Skeletal muscle satellite cell (primary cell): ENCODE data around the gene ARID5A.

ENCODE experiments used
- H3K27me3 ChIP-seq: 2 replicates; pipeline ENCODE4 v1.7.0; 2013; ENCODE audit warnings: low read length; ENCODE audit not compliant: control insufficient read depth, insufficient read depth
- H3K36me3 ChIP-seq: 2 replicates; pipeline ENCODE4 v1.7.0; 2013; ENCODE audit warnings: mild to moderate bottlenecking, control low read depth, low read length; ENCODE audit not compliant: insufficient read depth
- H3K4me1 ChIP-seq: 2 replicates; pipeline ENCODE4 v1.7.0; 2013; ENCODE audit warnings: low read length; ENCODE audit not compliant: control insufficient read depth, insufficient read depth
- H3K4me2 ChIP-seq: 2 replicates; pipeline ENCODE4 v1.7.0; 2013; ENCODE audit warnings: mild to moderate bottlenecking, low read length
- H3K4me3 ChIP-seq: 2 replicates; pipeline ENCODE4 v1.7.0; 2013; ENCODE audit warnings: low read length
- H3K9ac ChIP-seq: 2 replicates; pipeline ENCODE4 v1.7.0; 2013; ENCODE audit warnings: mild to moderate bottlenecking, low read depth, low read length, moderate library complexity
- H3K9me3 ChIP-seq: replicated peaks from 2 replicates; pipeline ENCODE4 v1.7.0; 2013; ENCODE audit warnings: mild to moderate bottlenecking, control low read depth, low read length

Gene ARID5A

GRCh38 chr2:96508521-96509113, 27.9 kb upstream of the ARID5A start:
- Histone ChIP-seq H3K36me3 (no peaks in the 10 kb centered on the region), H3K9ac (no peak overlapping the region), H3K4me1 (peaks cover 9% of the 10 kb centered on the region), H3K4me2 (peak overlapping the region; percentile 95), H3K9me3 (no peaks in the 10 kb centered on the region), H3K27me3 (peaks cover 32% of the 10 kb centered on the region), H3K4me3 (no peak overlapping the region)

- no peaks in the 10 kb centered on the region for H3K36me3 ChIP-seq
- no peaks in the 10 kb centered on the region for H3K9me3 ChIP-seq
- H3K4me1 ChIP-seq, result peaks cover 9% of the 10 kb centered on the region
- H3K9ac ChIP-seq, result no peak overlapping the region
- H3K4me3 ChIP-seq, result no peak overlapping the region
- H3K27me3 ChIP-seq, result peaks cover 31% of the 10 kb centered on the region
- H3K4me2 ChIP-seq, result no peak overlapping the region
Observed at GRCh38 chr2:96509114-96509846, 27.3 kb upstream of the ARID5A start.

- Histone ChIP-seq H3K4me2 (no peak overlapping the region), H3K9me3 (no peaks in the 10 kb centered on the region), H3K4me3 (no peak overlapping the region), H3K4me1 (peaks cover 9% of the 10 kb centered on the region), H3K9ac (no peak overlapping the region), H3K36me3 (no peaks in the 10 kb centered on the region), H3K27me3 (peaks cover 35% of the 10 kb centered on the region)
Observed at GRCh38 chr2:96509847-96510230, 26.7 kb upstream of the ARID5A start.

GRCh38 chr2:96510931-96511595, 25.5 kb upstream of the ARID5A start:
- H3K27me3 ChIP-seq, result peaks cover 41% of the 10 kb centered on the region
- no peak overlapping the region for H3K9ac ChIP-seq
- H3K4me1 ChIP-seq, result peaks cover 7% of the 10 kb centered on the region
- no peak overlapping the region for H3K4me3 ChIP-seq
- H3K9me3 ChIP-seq, result no peaks in the 10 kb centered on the region
- H3K4me2 ChIP-seq, result no peak overlapping the region
- no peaks in the 10 kb centered on the region for H3K36me3 ChIP-seq

- H3K36me3 ChIP-seq, result no peaks in the 10 kb centered on the region
- H3K9me3 ChIP-seq, result no peaks in the 10 kb centered on the region
- H3K27me3 ChIP-seq, result peaks cover 41% of the 10 kb centered on the region
- no peak overlapping the region for H3K4me2 ChIP-seq
- no peak overlapping the region for H3K9ac ChIP-seq
- H3K4me3 ChIP-seq, result no peak overlapping the region
- H3K4me1 ChIP-seq, result peaks cover 7% of the 10 kb centered on the region
Observed at GRCh38 chr2:96511851-96512250, 24.7 kb upstream of the ARID5A start.

GRCh38 chr2:96512341-96512740, 24.2 kb upstream of the ARID5A start:
- Histone ChIP-seq H3K4me2 (no peak overlapping the region), H3K36me3 (no peaks in the 10 kb centered on the region), H3K27me3 (peaks cover 41% of the 10 kb centered on the region), H3K4me3 (no peak overlapping the region), H3K9me3 (peaks cover 4% of the 10 kb centered on the region), H3K4me1 (peaks cover 7% of the 10 kb centered on the region), H3K9ac (no peak overlapping the region)

- H3K27me3 ChIP-seq, result peaks cover 41% of the 10 kb centered on the region
- H3K9ac ChIP-seq, result no peak overlapping the region
- no peak overlapping the region for H3K4me3 ChIP-seq
- no peaks in the 10 kb centered on the region for H3K4me1 ChIP-seq
- no peaks in the 10 kb centered on the region for H3K36me3 ChIP-seq
- H3K9me3 ChIP-seq, result peaks cover 7% of the 10 kb centered on the region
- no peak overlapping the region for H3K4me2 ChIP-seq
Observed at GRCh38 chr2:96514521-96514920, 22.0 kb upstream of the ARID5A start.

GRCh38 chr2:96517079-96517478, 19.5 kb upstream of the ARID5A start:
- Histone ChIP-seq H3K4me2 (no peak overlapping the region), H3K36me3 (no peaks in the 10 kb centered on the region), H3K9ac (no peak overlapping the region), H3K9me3 (peaks cover 7% of the 10 kb centered on the region), H3K27me3 (peaks cover 26% of the 10 kb centered on the region), H3K4me3 (no peak overlapping the region), H3K4me1 (no peaks in the 10 kb centered on the region)

- Histone ChIP-seq H3K9ac (no peak overlapping the region), H3K9me3 (peaks cover 7% of the 10 kb centered on the region), H3K36me3 (no peaks in the 10 kb centered on the region), H3K4me1 (no peaks in the 10 kb centered on the region), H3K27me3 (peaks cover 37% of the 10 kb centered on the region), H3K4me2 (no peak overlapping the region), H3K4me3 (no peak overlapping the region)
Observed at GRCh38 chr2:96520231-96520630, 16.3 kb upstream of the ARID5A start.

GRCh38 chr2:96520697-96521096, 15.9 kb upstream of the ARID5A start:
- H3K27me3 ChIP-seq, result peaks cover 37% of the 10 kb centered on the region
- no peaks in the 10 kb centered on the region for H3K36me3 ChIP-seq
- H3K4me1 ChIP-seq, result no peaks in the 10 kb centered on the region
- H3K4me3 ChIP-seq, result no peak overlapping the region
- no peak overlapping the region for H3K9ac ChIP-seq
- peaks cover 7% of the 10 kb centered on the region for H3K9me3 ChIP-seq
- no peak overlapping the region for H3K4me2 ChIP-seq

GRCh38 chr2:96521219-96521618, 15.3 kb upstream of the ARID5A start:
- no peak overlapping the region for H3K4me2 ChIP-seq
- peaks cover 34% of the 10 kb centered on the region for H3K27me3 ChIP-seq
- no peaks in the 10 kb centered on the region for H3K4me1 ChIP-seq
- H3K36me3 ChIP-seq, result no peaks in the 10 kb centered on the region
- H3K9ac ChIP-seq, result no peak overlapping the region
- peaks cover 7% of the 10 kb centered on the region for H3K9me3 ChIP-seq
- no peak overlapping the region for H3K4me3 ChIP-seq
